ENCODE measurements around the gene ST6GALNAC6. TPM values are rescaled to one million over a fixed set of nuclear protein-coding genes. Genes with fewer than 3 reads are reported as not detected.

ST6GALNAC6 gene
- total RNA-seq, 1 donor from 2014 or later: 31.1 TPM

DNA sequence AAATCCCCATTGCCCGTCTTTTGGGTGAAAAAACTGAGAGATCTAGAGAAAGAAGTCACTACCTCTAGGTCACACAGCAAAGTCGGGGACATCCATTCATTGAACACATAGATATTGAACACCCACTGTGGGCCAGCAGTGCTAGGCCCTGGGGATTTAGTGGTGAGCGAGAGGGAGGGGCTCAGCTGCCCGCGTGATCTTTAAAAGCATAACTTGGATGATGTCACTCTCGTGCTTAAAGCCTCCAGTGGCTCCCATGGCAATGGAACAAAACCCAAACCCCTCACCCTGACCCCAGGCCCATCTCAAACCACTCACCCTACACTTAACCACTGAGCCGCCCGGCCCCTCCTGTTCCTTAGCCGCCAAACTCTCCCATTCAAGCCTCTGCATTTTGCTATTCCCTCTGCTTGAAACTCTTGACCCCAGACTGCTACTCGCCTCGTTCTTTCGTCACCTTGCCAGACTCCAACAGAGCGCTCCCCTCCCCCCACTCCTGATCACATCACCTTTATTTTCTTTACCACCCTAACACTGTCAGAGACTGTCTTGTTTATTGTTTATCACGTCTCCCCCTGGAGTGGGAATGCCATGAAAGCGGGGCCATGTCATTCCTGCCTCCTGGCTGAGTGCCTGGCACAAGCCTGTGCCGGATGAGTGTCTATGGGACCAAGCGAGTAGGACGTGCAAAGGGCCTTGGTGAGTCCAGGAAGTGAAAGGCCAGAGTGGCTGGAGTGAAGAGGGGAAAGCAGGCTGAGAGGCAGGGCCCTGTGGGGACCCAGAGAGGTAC, 31.9 kb upstream of the ST6GALNAC6 start:
- peak overlapping the region; percentile 82 for H3K27ac Mint-ChIP-seq
- H3K4me3 Mint-ChIP-seq (ENCODE audit: low read depth): peak overlapping the region; percentile 65
- no peak for DNase-seq (ENCODE audit: low spot score, unreplicated experiment)
- peaks cover 36% of the 10 kb centered on the region for H3K27me3 Mint-ChIP-seq
- H3K4me1 Mint-ChIP-seq (ENCODE audit: low read depth): peaks cover 9% of the 10 kb centered on the region
- H3K36me3 Mint-ChIP-seq (ENCODE audit: insufficient read depth): peaks cover 2% of the 10 kb centered on the region
- no peaks in the 10 kb centered on the region for H3K9me3 Mint-ChIP-seq (ENCODE audit: low read depth)
- TF ChIP-seq CTCF (IDR thresholded peaks at IDR 0.05; ENCODE audit: unreplicated experiment): no peak

DNA sequence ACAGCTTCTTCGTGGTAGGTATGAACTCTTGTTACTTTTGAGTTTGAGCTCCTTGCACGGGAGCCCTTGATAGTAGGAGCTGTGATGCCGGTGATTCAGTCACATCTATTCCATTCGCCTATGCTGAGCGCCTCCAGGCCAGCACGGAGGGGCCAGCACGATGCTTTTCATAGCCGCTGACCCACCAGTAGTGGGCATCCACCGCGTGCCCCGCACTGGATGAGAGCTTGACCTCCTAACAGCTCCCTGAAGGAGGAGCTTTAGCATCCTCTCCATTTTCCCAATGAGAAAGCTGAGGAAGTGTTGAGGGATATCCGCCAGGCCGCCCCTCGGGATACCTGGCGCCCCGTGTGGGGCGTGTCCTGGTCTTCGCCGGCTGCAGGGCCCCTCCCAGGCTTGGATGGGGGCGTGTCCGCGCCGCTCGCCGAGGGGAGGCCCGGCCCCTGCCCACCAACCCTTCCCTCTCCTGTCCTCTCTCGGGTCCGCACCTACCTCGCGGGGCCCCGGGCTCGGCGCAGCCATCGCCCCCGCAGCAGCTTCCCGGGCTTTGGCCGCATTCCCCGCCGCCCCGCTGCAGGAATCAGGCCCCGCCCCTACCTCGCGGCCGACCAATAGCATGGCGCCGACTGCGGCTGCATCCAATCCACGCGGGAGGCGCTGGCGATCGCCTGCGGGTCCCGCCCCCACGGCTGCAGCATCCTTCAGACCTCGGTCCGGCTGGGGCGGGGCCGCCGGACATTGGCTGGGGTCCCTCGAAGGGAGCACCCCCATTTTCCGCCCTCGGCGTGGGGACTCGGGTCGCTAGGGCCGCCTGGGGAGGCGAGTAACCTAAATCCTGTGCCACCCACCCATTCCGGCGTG, 31.1 kb upstream of the ST6GALNAC6 start, which contains the start of gene PIP5KL1:
PIP5KL1 (minus strand) TSS at position 547 of the 861 bp plus-strand sequence; CDS start at position 522, 25 bp downstream.
- Mint-ChIP-seq H3K27me3 (peaks cover 44% of the 10 kb centered on the region), H3K9me3 (ENCODE audit: low read depth) (no peaks in the 10 kb centered on the region), H3K4me1 (ENCODE audit: low read depth) (peaks cover 5% of the 10 kb centered on the region), H3K36me3 (ENCODE audit: insufficient read depth) (peaks cover 2% of the 10 kb centered on the region), H3K27ac (peak within 1 kb of the TSS; percentile 82), H3K4me3 (ENCODE audit: low read depth) (peak within 1 kb of the TSS; percentile 65)
- DNase-seq (ENCODE audit: low spot score, unreplicated experiment): peak; percentile 75
- peak; percentile 28 for TF ChIP-seq CTCF (IDR thresholded peaks at IDR 0.05; ENCODE audit: unreplicated experiment)

DNA sequence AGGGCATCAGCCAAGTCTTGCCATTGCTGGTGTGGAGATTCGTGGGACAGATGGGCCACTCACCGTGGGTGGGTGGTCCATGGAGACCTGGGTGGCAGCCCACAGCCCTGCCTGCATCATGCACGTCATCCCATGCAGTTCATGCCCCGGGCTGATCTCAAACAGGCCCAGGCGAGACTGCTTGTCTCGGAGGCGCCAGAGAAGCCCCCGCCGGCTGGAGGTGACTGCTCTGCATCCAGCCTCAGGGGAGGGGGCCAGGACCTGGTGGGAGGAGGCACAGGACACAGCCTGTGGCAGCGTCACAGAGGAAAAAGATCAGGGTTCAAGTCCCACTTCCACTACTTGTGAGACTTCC, 30.2 kb upstream of the ST6GALNAC6 start:
- H3K4me3 Mint-ChIP-seq (ENCODE audit: low read depth): peak overlapping the region; percentile 41
- H3K4me1 Mint-ChIP-seq (ENCODE audit: low read depth): peaks cover 5% of the 10 kb centered on the region

DNA sequence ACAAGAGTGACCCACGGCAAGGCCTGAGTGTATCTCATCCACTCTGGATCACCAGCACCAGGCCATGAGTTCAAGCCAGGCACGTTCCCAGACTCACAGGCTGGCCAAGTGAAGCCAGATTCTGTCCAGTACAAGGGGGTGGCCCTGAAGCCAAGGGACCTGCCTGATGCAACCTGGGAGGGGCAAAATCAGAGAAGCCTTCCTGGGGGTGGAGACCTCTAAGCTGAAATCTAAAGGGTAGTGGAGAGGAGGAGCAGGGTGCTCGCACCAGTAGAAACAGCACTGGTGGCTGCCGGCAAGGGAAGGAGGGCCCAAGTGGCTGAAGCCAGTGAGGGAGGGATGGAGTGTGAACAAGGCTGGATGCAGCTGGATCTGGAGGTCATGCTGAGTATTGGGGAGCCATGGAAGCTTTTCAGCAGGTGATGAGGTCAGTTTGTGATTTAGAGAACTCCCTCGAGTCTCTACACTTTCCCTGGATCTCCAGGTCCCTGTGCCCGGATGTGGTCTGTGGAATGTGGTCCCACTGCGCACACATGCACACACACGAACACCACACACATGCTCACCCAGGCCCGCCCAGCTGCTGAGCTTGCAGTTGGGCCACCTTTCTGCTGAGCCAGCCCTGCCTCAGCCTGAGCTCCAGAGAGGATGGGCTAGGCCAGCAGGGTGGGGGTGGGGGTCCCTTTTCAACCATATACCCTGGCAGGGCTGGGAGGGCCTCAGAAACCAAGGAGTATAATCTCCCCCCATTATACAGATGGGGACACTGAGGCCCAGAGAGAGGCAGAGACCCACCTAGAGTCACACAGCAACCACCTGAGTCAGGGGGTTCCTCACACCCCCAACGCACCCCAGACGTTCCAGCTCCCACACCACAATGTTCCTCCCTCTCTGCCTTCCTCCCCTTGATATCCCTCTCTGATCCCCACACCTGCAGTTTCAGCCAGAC, 29.5 kb upstream of the ST6GALNAC6 start:
- Mint-ChIP-seq H3K27ac (no peak overlapping the region), H3K4me3 (ENCODE audit: low read depth) (peak overlapping the region; percentile 26), H3K27me3 (peaks cover 52% of the 10 kb centered on the region), H3K9me3 (ENCODE audit: low read depth) (no peaks in the 10 kb centered on the region), H3K4me1 (ENCODE audit: low read depth) (peaks cover 5% of the 10 kb centered on the region), H3K36me3 (ENCODE audit: insufficient read depth) (no peaks in the 10 kb centered on the region)
- TF ChIP-seq CTCF (IDR thresholded peaks at IDR 0.05; ENCODE audit: unreplicated experiment): no peak
- no peak for DNase-seq (ENCODE audit: low spot score, unreplicated experiment)

More for the DNA sequence above, 30.2 kb upstream of the ST6GALNAC6 start:
- H3K36me3 Mint-ChIP-seq (ENCODE audit: insufficient read depth): peaks cover 2% of the 10 kb centered on the region
- TF ChIP-seq CTCF (IDR thresholded peaks at IDR 0.05; ENCODE audit: unreplicated experiment): no peak
- DNase-seq (ENCODE audit: low spot score, unreplicated experiment): no peak
- peaks cover 51% of the 10 kb centered on the region for H3K27me3 Mint-ChIP-seq
- H3K27ac Mint-ChIP-seq: no peak overlapping the region
- H3K9me3 Mint-ChIP-seq (ENCODE audit: low read depth): no peaks in the 10 kb centered on the region
